ENCODE data around the gene CYP4F8.
"Not testable (repeated sequence)": the region's sequence is repeated elsewhere in the genome, so short reads cannot be mapped to it uniquely, and the experiment has no call there.

The CYP4F8 gene

DNA sequence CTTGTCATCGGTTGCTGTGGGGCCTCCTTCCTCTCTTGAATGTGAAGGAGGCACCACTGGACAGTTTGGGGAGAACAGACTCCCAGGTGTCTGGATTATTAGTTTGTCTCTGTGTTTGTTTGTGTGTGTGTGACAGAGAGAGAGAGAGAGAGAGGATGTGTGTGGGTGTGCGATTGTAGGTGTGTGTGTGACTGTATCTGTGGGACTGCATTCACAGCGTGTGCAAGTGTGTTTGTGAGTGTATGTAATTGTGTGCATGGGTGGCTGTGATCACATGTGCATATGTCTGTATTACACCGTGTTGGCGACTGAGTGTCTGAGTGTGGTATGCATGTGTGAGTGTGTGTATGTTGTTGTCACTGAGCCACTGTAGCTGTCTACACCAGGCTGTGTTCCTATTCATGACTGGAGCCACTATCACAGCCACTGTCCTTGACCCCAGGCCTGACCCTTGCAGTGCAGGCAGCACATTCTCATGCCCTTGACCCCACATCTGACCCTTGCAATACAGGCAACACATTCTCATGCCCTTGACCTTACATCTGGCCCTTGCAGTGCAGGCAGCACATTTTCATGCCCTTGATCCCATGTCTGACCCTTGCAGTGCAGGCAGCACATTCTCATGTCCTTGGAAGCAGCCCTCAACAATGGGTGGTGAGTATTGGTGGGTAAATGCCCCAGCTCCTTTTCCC lies 25.1 kb upstream of the CYP4F8 start:
- H3K4me3 ChIP-seq (ENCODE audit: low read depth, low read length), result no peak overlapping the region
- no peak for DNase-seq (ENCODE audit: low read depth)
- TF ChIP-seq POLR2A (IDR thresholded peaks at IDR 0.05; ENCODE audit: extremely low read depth, insufficient read length) (no peak), MYC (IDR thresholded peaks at IDR 0.05; ENCODE audit: low read depth, low read length) (no peak)
- TF ChIP-seq, protein P1, sequence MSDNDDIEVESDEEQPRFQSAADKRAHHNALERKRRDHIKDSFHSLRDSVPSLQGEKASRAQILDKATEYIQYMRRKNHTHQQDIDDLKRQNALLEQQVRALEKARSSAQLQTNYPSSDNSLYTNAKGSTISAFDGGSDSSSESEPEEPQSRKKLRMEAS (IDR thresholded peaks at IDR 0.05; ENCODE audit: low read depth, low read length), result no peak
- TF ChIP-seq, protein P2, sequence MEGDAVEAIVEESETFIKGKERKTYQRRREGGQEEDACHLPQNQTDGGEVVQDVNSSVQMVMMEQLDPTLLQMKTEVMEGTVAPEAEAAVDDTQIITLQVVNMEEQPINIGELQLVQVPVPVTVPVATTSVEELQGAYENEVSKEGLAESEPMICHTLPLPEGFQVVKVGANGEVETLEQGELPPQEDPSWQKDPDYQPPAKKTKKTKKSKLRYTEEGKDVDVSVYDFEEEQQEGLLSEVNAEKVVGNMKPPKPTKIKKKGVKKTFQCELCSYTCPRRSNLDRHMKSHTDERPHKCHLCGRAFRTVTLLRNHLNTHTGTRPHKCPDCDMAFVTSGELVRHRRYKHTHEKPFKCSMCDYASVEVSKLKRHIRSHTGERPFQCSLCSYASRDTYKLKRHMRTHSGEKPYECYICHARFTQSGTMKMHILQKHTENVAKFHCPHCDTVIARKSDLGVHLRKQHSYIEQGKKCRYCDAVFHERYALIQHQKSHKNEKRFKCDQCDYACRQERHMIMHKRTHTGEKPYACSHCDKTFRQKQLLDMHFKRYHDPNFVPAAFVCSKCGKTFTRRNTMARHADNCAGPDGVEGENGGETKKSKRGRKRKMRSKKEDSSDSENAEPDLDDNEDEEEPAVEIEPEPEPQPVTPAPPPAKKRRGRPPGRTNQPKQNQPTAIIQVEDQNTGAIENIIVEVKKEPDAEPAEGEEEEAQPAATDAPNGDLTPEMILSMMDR (IDR thresholded peaks at IDR 0.05; ENCODE audit: low read depth, low read length), result no peak

DNA sequence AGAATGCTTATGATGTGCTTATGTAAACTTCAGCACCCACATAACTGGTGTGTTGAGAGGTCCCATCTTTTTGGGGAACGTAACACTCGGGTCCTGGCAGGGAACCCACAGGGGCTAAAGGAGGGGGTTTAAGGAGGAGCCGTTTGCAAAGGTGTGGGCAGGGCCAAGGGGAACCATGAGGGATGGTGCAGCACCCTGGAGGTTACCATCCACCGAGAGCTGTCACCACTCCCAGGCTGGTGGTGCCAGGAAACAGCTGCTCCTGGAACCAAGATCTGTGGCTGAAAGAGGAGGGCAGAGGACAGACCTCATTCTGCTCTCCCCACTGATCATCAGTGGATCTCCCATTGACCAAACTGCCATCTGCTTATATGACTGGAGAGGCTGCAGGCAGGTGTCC lies 23.2 kb upstream of the CYP4F8 start:
- TF ChIP-seq POLR2A (IDR thresholded peaks at IDR 0.05; ENCODE audit: extremely low read depth, insufficient read length) (no peak), MYC (IDR thresholded peaks at IDR 0.05; ENCODE audit: low read depth, low read length) (no peak)
- TF ChIP-seq, protein P2 (IDR thresholded peaks at IDR 0.05; ENCODE audit: low read depth, low read length), result no peak
- TF ChIP-seq, protein P1 (IDR thresholded peaks at IDR 0.05; ENCODE audit: low read depth, low read length), result no peak
- H3K4me3 ChIP-seq (ENCODE audit: low read depth, low read length), result no peak overlapping the region
- no peak for DNase-seq (ENCODE audit: low read depth)

DNA sequence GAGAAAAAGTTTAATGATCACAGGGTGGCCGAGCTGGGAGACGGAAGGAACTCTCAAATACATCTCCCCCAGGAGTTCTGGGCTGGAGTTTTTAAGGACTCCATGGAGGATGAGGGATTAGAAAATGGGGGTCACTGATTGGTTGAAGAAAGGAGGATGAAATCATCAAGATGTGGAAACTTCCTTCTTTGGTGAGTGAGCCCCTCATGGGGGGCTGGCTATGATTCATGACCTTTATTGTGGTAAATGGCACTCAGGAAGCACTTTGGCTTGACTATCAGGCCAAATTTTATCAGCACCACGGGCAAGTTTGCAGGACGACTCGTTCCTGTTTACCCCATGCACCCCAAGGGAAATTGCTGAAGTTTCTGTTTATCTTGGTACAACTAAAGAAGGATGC lies 22.5 kb upstream of the CYP4F8 start:
- peak; percentile 88 for DNase-seq (ENCODE audit: low read depth)
- not testable (repeated sequence) for H3K4me3 ChIP-seq (ENCODE audit: low read depth, low read length)

DNA sequence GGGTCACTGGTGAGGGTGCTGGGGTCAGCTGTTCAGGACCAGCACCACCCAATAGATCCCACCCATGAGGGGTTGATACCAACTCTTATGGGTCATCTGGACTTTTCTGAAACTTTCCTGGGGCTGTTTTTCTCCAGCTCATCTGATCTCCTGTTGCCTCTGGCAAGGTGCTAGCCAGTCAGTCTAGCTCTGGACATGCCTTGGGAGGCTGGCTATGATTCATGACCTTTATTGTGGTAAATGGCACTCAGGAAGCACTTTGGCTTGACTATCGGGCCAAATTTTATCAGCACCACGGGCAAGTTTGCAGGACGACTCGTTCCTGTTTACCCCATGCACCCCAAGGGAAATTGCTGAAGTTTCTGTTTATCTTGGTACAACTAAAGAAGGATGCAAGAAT lies 21.3 kb upstream of the CYP4F8 start:
- not testable (repeated sequence) for H3K4me3 ChIP-seq (ENCODE audit: low read depth, low read length); DNase-seq (ENCODE audit: low read depth)

DNA sequence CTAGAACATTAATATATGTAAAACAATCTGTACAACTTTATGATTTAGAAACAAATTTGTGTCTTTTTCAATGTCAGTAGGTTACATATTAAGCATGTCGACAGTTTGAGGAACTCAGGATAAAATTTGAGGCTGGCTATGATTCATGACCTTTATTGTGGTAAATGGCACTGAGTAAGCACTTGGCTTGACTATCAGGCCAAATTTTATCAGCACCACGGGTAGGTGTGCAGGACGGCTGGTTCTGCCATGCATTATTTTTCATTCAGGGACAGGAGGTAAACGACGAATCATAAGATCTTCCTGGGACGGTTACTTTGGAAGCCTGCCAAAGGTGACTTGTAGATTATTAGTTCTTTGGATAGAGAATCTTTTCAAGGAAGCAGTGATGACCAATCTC lies 19.9 kb upstream of the CYP4F8 start:
- TF ChIP-seq, protein P2 (IDR thresholded peaks at IDR 0.05; ENCODE audit: low read depth, low read length), result no peak
- TF ChIP-seq POLR2A (IDR thresholded peaks at IDR 0.05; ENCODE audit: extremely low read depth, insufficient read length) (no peak), MYC (IDR thresholded peaks at IDR 0.05; ENCODE audit: low read depth, low read length) (no peak)
- TF ChIP-seq, protein P1 (IDR thresholded peaks at IDR 0.05; ENCODE audit: low read depth, low read length), result no peak
- H3K4me3 ChIP-seq (ENCODE audit: low read depth, low read length), result no peak overlapping the region
- DNase-seq (ENCODE audit: low read depth), result peak; percentile 60

DNA sequence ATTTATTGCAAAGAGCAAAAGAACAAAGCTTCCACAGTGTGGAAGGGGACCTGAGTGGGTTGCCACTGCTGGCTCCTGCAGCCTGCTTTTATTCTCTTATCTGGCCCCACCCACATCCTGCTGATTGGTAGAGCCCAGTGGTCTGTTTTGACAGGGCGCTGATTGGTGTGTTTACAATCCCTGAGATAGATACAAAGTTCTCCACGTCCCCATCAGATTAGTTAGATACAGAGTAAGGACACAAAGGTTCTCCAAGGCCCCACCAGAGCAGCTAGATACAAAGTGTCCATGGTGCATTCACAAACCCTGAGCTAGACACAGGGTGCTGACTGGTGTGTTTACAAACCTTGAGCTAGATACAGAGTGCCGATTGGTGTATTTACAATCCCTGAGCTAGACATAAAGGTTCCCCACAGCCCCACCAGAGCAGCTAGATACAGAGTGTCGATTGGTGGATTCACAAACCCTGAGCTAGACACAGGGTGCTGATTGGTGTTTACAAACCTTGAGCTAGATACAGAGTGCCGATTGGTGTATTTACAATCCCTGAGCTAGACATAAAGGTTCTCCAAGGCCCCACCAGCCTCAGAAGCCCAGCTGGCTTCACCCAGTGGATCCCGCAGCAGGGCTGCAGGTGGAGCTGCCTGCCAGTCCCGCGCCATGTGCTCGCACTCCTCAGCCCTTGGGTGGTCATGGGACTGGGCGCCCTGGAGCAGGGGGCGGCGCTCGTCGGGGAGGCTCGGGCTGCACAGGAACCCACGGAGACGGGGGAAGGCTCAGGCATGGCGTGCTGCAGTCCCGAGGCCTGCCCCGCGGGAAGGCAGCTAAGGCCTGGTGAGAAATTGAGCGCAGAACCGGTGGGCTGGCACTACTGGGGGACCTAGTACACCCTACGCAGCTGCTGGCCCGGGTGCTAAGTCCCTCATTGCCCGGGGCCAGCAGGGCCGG lies 6.8 kb upstream of the CYP4F8 start:
- not testable (repeated sequence) for H3K4me3 ChIP-seq (ENCODE audit: low read depth, low read length); DNase-seq (ENCODE audit: low read depth)

DNA sequence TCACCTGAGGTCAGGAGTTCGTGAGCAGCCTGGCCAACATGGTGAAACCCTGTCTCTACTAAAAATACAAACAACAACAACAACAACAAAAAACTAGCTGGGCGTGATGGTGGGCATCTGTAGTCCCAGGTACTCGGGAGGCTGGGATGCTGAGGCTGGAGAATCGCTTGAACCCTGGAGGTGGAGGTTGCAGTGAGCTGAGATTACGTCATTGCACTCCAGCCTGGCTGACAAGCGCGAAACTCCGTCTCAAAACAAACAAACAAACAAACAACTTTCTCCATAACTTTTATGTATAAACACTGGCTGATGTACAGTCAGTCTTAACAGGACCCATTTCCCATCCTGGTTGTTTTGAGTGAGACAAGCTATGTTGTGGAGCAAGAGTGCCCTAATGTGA lies 5.8 kb upstream of the CYP4F8 start:
- TF ChIP-seq MYC (IDR thresholded peaks at IDR 0.05; ENCODE audit: low read depth, low read length) (no peak), POLR2A (IDR thresholded peaks at IDR 0.05; ENCODE audit: extremely low read depth, insufficient read length) (no peak)
- TF ChIP-seq, protein P1 (IDR thresholded peaks at IDR 0.05; ENCODE audit: low read depth, low read length), result no peak
- TF ChIP-seq, protein P2 (IDR thresholded peaks at IDR 0.05; ENCODE audit: low read depth, low read length), result no peak
- H3K4me3 ChIP-seq (ENCODE audit: low read depth, low read length), result no peak overlapping the region
- no peak for DNase-seq (ENCODE audit: low read depth)
